Mucosa of descending colon (tissue), 3 donors: ENCODE measurements around the gene OGFOD3. TPM values are rescaled to one million over a fixed set of nuclear protein-coding genes. Genes with fewer than 3 reads are reported as not detected.

ENCODE experiments used
- ATAC-seq: fragments of 200-7000 bp; cut with Tn5 transposase; one replicate; pipeline ENCODE4 v1.9.1; 2020; ENCODE audit warnings: mild to moderate bottlenecking, moderate library complexity
- DNase-seq, 3 donors: peaks; one replicate each; pipeline ENCODE4 v3.0.0-alpha.2; 2020
- H3K36me3 ChIP-seq: fragments of 200-600 bp; one replicate; pipeline ENCODE4 v1.8.0; 2021; ENCODE audit warnings: low read depth, mild to moderate bottlenecking
- H3K4me1 ChIP-seq: fragments of 200-600 bp; one replicate; pipeline ENCODE4 v1.8.0; 2021; ENCODE audit warnings: low read depth, mild to moderate bottlenecking
- H3K4me3 ChIP-seq: fragments of 200-600 bp; one replicate; pipeline ENCODE4 v1.8.0; 2021; ENCODE audit warnings: mild to moderate bottlenecking
- H3K9me3 ChIP-seq: fragments of 200-600 bp; one replicate; pipeline ENCODE4 v1.8.0; 2021; ENCODE audit warnings: mild to moderate bottlenecking
- CTCF ChIP-seq: fragments of 200-600 bp; IDR thresholded peaks from one replicate; pipeline ENCODE4 v1.8.0; 2022; ENCODE audit warnings: antibody characterized with exemption, mild to moderate bottlenecking
- intact Hi-C, 2 donors: fragments of 100-400 bp; cut with DNase I in 1 of 2; cut with micrococcal nuclease in 1 of 2; formaldehyde crosslinking; loops; one replicate each; pipeline versions ENCODE4 v1.11.0 to v1.11.1; 2022; cut with DNase I, micrococcal nuclease
- total RNA-seq, 3 donors: library from RNA; stranded (reverse); fragmentation: NEBNext Ultra II Directional in 2 of 3; extraction: Animal tissue kit (Norgen Biotek cat#: 25700) in 2 of 3; gene quantifications; one replicate each; pipeline versions ENCODE4 v1.2.1 to v1.2.4, GENCODE V29; 2021 to 2023
- donor health status: DM: no; HTN: no; CAD: no; lungs with moderate emphysema.
- donor health status: DM: no; HTN: no; CAD: no.
- donor health status: DM: no; HTN: yes; CAD: no.

The OGFOD3 gene
- total RNA-seq, 3 donors from 2014 or later, result 26.2 to 28.8 (median 26.2) TPM

DNA sequence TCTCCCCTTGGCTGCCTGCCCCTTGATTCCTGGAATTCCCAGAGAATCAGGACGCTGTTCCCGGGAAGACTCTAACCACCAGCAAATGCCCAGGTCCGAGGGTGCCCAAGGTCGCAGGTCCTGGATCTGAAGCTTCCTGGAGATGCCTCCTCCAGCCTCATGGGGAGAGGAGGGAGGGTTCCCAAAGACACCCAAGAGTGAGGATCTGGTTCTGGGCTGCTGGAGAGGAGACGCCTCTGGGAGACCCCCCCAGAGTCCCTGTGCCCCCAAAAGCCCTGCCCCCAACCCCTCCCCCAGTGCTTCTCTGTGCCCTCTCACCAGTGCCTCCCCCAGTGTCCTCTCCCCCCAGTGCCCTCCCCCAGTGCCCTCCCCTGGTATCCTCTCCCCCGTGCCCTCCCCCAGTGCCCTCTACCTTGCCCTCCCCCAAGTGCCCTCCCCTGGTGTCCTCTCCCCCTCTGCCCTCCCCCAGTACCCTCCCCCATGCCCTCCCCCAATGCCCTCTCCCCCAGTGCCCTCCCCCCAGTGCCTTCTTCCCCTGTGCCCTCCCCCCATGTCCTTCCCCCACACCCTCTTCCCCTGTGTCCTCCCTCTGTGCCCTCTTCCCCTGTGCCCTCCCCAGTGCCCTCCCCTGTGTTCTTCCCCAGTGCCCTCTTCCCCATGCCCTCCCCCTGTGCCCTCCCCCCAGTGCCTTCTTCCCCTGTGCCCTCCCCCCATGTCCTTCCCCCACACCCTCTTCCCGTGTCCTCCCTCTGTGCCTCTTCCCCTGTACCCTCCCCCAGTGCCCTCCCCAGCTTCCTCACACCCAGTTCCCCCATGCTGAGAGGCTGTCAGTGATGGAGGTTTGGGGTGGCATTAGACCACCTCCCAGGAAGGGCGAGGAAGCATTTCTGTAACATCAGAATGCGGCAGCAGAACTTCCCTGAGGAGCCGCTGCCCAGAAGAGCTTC, 78.5 kb downstream of the OGFOD3 start:
- no peaks in the 10 kb centered on the region for H3K9me3 ChIP-seq
- no peak for TF ChIP-seq CTCF
- DNase-seq, result peak in 2 of 3 donors; percentile 15 to 34
- no peak overlapping the region for H3K4me3 ChIP-seq
- ATAC-seq, result peak; percentile 20
- intact Hi-C loops, result no loop called here
- H3K36me3 ChIP-seq, result no peaks in the 10 kb centered on the region
- peaks cover 17% of the 10 kb centered on the region for H3K4me1 ChIP-seq

Other genes with a start within 250 kb of the OGFOD3 start
- 10 to 100 TPM; 41.3 to 46.3 (median 45.4) TPM for gene CCDC57, start 205.7 kb downstream of the OGFOD3 start, total RNA-seq
- 100 to 1,000 TPM in 2 of 3 donors, 10 to 100 TPM in 1; 41.0 to 150 (median 104) TPM for gene SLC16A3, start 189.5 kb downstream of the OGFOD3 start, total RNA-seq
- 100 to 1,000 TPM; 177 to 221 (median 189) TPM for gene CSNK1D, start 144.9 kb downstream of the OGFOD3 start, total RNA-seq
- gene CD7, start 101.0 kb downstream of the OGFOD3 start, total RNA-seq, result 10 to 100 TPM in 2 of 3 donors, 1 to 10 TPM in 1; 10.0 to 12.8 (median 12.3) TPM
- gene SECTM1, start 84.8 kb downstream of the OGFOD3 start, total RNA-seq, result 100 to 1,000 TPM; 127 to 268 (median 213) TPM
- not detected for gene TEX19, start 59.3 kb downstream of the OGFOD3 start, total RNA-seq
- gene UTS2R, start 46.8 kb downstream of the OGFOD3 start, total RNA-seq, result not detected
- gene HEXD, start 239 bp downstream of the OGFOD3 start, total RNA-seq, result 10 to 100 TPM; 25.3 to 54.6 (median 42.1) TPM
- gene CYBC1, start 32.2 kb upstream of the OGFOD3 start, total RNA-seq, result 10 to 100 TPM; 79.2 to 90.5 (median 81.0) TPM
- 10 to 100 TPM; 49.7 to 56.0 (median 55.9) TPM for gene NARF, start 40.2 kb upstream of the OGFOD3 start, total RNA-seq
- gene FOXK2, start 101.1 kb upstream of the OGFOD3 start, total RNA-seq, result 10 to 100 TPM; 39.7 to 62.3 (median 43.5) TPM
- 10 to 100 TPM; 69.0 to 76.0 (median 74.4) TPM for gene WDR45B, start 229.9 kb upstream of the OGFOD3 start, total RNA-seq